Sigmoid colon (tissue), 7 donors: ENCODE results near the gene SLC23A3. TPM values are rescaled to one million over a fixed set of nuclear protein-coding genes. Genes with fewer than 3 reads are reported as not detected.

Experiments
- DNase-seq: peaks from one replicate; pipeline ENCODE4 v3.0.0-alpha.2; 2019
- H3K27ac ChIP-seq, 4 donors: fragments of 200-600 bp; sonication (generic); one replicate each; pipeline ENCODE4 v1.5.1; 2016 to 2019; ENCODE audit warnings: mild to moderate bottlenecking in 1 of 4
- H3K27me3 ChIP-seq, 3 donors: fragments of 200-600 bp; sonication (generic); one replicate each; pipeline ENCODE4 v1.5.1; 2019; ENCODE audit warnings: mild to moderate bottlenecking in 1 of 3
- H3K36me3 ChIP-seq, 4 donors: fragments of 200-600 bp; sonication (generic); one replicate each; pipeline ENCODE4 v1.5.1; 2016 to 2019
- H3K4me1 ChIP-seq, 4 donors: fragments of 200-600 bp; sonication (generic); one replicate each; pipeline ENCODE4 v1.5.1; 2017 to 2019
- H3K4me3 ChIP-seq, 4 donors: fragments of 200-600 bp; sonication (generic); one replicate each; pipeline ENCODE4 v1.5.1; 2017 to 2019; ENCODE audit warnings: mild to moderate bottlenecking in 2 of 4, moderate library complexity in 1 of 4
- H3K9me3 ChIP-seq, 4 donors: fragments of 200-600 bp in 3 of 4; sonication (generic) in 3 of 4; one replicate each; pipeline versions ENCODE4 v1.5.1 to v1.6.1; 2013 to 2019
- EP300 ChIP-seq, 4 donors: sonication (generic); formaldehyde crosslinking; IDR thresholded peaks; one replicate each; pipeline ENCODE4 v1.6.1; 2017; ENCODE audit warnings: antibody characterized with exemption in 4 of 4
- POLR2A ChIP-seq, 2 donors: fragments of 450-650 bp; IDR thresholded peaks; one replicate each; pipeline ENCODE4 v1.6.1; 2016; ENCODE audit warnings: antibody characterized with exemption in 2 of 2, mild to moderate bottlenecking in 2 of 2, moderate library complexity in 2 of 2
- POLR2AphosphoS5 ChIP-seq, 4 donors: sonication (generic); formaldehyde crosslinking; IDR thresholded peaks; one replicate each; pipeline ENCODE4 v1.6.1; 2017; ENCODE audit warnings: antibody characterized with exemption in 4 of 4
- WGBS, 2 donors: extraction: QIAGEN DNeasy Blood & Tissue Kit; methylation state at CpG; one replicate each; pipeline ENCODE4 v1.1.7; 2013; 5-methylcytosine and 5-hydroxymethylcytosine counted together
- intact Hi-C: fragments of 100-400 bp; cut with DNase I; formaldehyde crosslinking; loops from one replicate; pipeline ENCODE4 v1.15.1; 2023
- polyA plus RNA-seq, 3 donors: library from polyadenylated mRNA; stranded (reverse); fragments of 200-250 nt; gene quantifications; one replicate each; pipeline ENCODE4 v1.2.3, GENCODE V29; 2013
- total RNA-seq, 4 donors: library from RNA; depleted of rRNA; stranded (reverse); fragments of >200 nt; gene quantifications; one replicate each; pipeline ENCODE4 v1.1.0, GENCODE V29; 2016
- TF ChIP-seq, protein P1 (sequence below), 4 experiments: fragments of 450-650 bp in 3 of 4; fragments of 200-600 bp in 1 of 4; IDR thresholded peaks; one replicate each; pipeline ENCODE4 v1.5.1; 2016 to 2019; ENCODE audit warnings: antibody characterized with exemption in 4 of 4, mild to moderate bottlenecking in 3 of 4, moderate library complexity in 2 of 4
- donor health status: healthy with polysubstance abuse.
- donor health status: Bipolar disorder and iron deficiency.
- donor health status: healthy.

The SLC23A3 gene
- total and polyA plus RNA-seq, 7 donors = 0.14 to 6.5 (median 0.99) TPM

DNA sequence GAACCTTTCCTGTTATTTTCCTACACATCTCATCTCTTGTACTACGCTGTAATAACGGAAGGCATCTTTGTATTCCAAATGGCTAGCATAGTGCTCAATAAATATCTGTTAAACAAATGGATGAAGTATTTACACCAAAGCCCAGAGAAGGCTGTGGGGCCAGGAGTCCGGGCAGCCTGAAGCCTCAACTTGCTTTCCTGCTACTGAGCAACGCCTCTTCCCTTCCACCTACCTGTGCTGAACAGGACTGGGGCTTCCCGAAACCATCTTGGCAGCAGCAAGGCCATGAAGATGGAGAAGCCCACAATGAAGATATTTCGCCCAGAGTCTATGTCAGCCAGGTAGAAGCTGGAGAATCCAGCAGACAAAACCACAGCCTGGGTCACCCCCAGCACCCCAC, 6.7 kb downstream of the SLC23A3 start:
- H3K27me3 ChIP-seq = no peaks in the 10 kb centered on the region
- H3K4me1 ChIP-seq = peaks cover 0 to 13% (median 10%) of the 10 kb centered on the region in 4 donors
- no peak overlapping the region for H3K27ac ChIP-seq
- H3K9me3 ChIP-seq = no peaks in the 10 kb centered on the region
- DNase-seq = no peak
- 95 to 96% methylated on average over 6 of the region's 6 CpGs for WGBS, 2 donors
- no peak for TF ChIP-seq POLR2AphosphoS5 (IDR thresholded peaks at IDR 0.05)
- H3K36me3 ChIP-seq = no peaks in the 10 kb centered on the region
- no peak overlapping the region for H3K4me3 ChIP-seq
- intact Hi-C loops = loop anchor here (5.0 kb wide), 1 partner anchor 224 kb away; the partner anchor contains the start of gene DNPEP

DNA sequence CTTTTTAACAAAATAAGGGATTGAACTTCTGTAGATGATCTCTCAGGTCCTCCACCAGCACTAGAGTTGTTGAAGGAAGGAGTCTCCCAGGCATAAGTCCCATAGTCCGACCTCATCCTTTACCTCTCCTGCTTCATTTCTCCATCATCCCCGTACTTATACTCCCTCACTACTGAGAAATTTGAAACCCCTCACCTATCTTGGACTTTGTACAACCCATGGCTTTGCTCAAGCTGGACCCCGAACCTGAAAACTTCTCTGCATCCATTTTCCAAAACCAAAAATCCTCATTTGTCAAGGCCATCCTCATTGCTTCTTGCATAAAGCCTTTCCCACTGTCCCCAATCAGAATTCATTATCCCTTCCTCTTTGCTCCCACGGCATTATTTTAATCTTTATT, 8.7 kb downstream of the SLC23A3 start:
- H3K4me1 ChIP-seq = peaks cover 0 to 13% (median 10%) of the 10 kb centered on the region in 4 donors
- peak overlapping the region; percentile 70 to 75 (median 72) for H3K4me3 ChIP-seq
- no peak for DNase-seq
- peak overlapping the region; percentile 93 to 99 (median 96) for H3K27ac ChIP-seq
- intact Hi-C loops = loop anchor here (2.0 to 5.0 kb wide), 3 partner anchors 16 to 226 kb away; partner anchors contain the start of genes ABCB6, CNPPD1 and DNPEP
- TF ChIP-seq EP300 (IDR thresholded peaks at IDR 0.05) = no peak
- TF ChIP-seq POLR2A (IDR thresholded peaks at IDR 0.05) = no peak
- no peak for TF ChIP-seq POLR2AphosphoS5 (IDR thresholded peaks at IDR 0.05)
- TF ChIP-seq, protein P1, sequence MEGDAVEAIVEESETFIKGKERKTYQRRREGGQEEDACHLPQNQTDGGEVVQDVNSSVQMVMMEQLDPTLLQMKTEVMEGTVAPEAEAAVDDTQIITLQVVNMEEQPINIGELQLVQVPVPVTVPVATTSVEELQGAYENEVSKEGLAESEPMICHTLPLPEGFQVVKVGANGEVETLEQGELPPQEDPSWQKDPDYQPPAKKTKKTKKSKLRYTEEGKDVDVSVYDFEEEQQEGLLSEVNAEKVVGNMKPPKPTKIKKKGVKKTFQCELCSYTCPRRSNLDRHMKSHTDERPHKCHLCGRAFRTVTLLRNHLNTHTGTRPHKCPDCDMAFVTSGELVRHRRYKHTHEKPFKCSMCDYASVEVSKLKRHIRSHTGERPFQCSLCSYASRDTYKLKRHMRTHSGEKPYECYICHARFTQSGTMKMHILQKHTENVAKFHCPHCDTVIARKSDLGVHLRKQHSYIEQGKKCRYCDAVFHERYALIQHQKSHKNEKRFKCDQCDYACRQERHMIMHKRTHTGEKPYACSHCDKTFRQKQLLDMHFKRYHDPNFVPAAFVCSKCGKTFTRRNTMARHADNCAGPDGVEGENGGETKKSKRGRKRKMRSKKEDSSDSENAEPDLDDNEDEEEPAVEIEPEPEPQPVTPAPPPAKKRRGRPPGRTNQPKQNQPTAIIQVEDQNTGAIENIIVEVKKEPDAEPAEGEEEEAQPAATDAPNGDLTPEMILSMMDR (IDR thresholded peaks at IDR 0.05) = no peak
- WGBS, 2 donors = 53 to 77% methylated on average over 4 of the region's 4 CpGs
- H3K9me3 ChIP-seq = no peaks in the 10 kb centered on the region
- no peaks in the 10 kb centered on the region for H3K27me3 ChIP-seq
- peaks cover 0 to 15% (median 12%) of the 10 kb centered on the region in 4 donors for H3K36me3 ChIP-seq

DNA sequence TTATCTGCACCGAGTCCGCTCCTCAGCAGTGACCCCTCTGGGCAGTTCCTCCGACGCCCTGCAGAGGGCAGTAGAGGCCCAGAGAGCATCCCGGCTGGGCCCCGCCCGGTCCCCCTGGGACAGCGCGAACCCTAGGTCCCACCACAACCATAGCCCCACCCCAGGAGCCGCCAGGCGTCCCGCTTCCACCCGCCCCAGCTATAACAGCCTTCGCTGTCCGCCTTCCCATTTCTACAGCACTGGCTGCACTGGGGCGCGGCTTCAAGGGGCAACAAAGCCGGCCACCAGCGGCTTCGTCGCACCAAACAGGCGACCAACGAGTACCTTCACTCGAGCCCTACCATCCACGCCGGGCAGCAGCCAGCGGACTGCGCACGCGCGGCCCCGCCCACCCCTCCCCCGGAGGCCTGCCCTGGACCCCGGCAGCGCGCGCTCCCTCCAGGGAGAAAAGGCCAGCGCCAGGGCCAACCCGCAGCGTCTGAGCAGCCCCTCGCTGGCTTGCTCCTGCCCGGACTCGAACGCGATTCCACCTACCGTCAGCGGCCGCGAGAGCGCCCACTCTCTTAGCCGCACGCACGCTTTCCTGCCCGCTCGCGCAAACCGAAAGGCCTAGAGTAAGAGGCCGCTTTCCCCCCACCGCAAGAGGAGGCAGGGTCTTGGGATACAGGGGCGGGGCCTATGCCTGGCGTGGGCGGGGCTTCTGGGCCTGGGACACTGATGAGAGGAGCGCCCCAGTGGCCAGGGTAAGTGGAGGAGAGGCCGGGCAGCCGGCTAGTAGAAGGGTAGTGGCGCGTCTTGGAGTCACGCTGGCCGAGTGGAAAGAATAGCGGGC, 9.4 kb downstream of the SLC23A3 start, which contains the start of gene NHEJ1:
Gene NHEJ1, minus strand, starts transcription at position 630 of the 832 bp plus-strand sequence. CDS start 2,453 bp downstream, outside the sequence.
- Histone ChIP-seq H3K27me3 (no peaks in the 10 kb centered on the region), H3K27ac (peak within 1 kb of the TSS; percentile 93 to 99 (median 96)), H3K9me3 (no peaks in the 10 kb centered on the region), H3K4me3 (peak within 1 kb of the TSS; percentile 70 to 75 (median 72)), H3K36me3 (peaks cover 0 to 20% (median 12%) of the 10 kb centered on the region in 4 donors), H3K4me1 (peaks cover 0 to 13% (median 10%) of the 10 kb centered on the region in 4 donors)
- DNase-seq = peak; percentile 99
- intact Hi-C loops = loop anchor here (1.0 to 5.0 kb wide), 6 partner anchors 16 to 227 kb away; partner anchors contain the start of genes ABCB6, CNPPD1 and DNPEP
- TF ChIP-seq POLR2AphosphoS5 (IDR thresholded peaks at IDR 0.05) (peak; percentile 57 to 88 (median 80)), EP300 (IDR thresholded peaks at IDR 0.05) (no peak), POLR2A (IDR thresholded peaks at IDR 0.05) (peak; percentile 42 to 53)
- TF ChIP-seq, protein P1 (IDR thresholded peaks at IDR 0.05) = peak; percentile 93 to 100 (median 98)
- WGBS, 2 donors = 0% methylated on average over 70 of the region's 70 CpGs

DNA sequence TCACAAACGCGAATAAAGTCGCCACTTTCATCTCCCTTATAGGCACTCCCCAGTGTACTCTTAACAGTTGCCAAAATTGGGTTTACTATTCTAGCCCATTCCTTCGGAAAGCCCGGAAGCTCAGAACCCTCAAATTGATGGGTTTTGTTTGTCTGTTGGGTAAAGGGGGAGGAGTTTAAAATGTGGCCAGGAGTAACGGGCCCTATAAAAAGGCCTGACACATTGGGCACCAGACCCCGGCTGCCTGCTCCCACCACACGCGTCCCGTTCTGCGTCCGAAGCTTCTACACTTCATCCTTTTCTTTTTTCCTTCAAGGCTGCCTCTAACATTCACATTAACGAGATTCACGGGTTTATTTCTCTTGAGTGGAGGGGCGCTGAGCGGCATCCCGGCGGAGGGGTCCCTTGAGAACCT, 10.1 kb downstream of the SLC23A3 start:
- peak overlapping the region; percentile 93 to 99 (median 96) for H3K27ac ChIP-seq
- peak overlapping the region; percentile 70 to 75 (median 72) for H3K4me3 ChIP-seq
- TF ChIP-seq, protein P1 (IDR thresholded peaks at IDR 0.05) = no peak
- TF ChIP-seq EP300 (IDR thresholded peaks at IDR 0.05) (no peak), POLR2A (IDR thresholded peaks at IDR 0.05) (no peak), POLR2AphosphoS5 (IDR thresholded peaks at IDR 0.05) (no peak)
- intact Hi-C loops = loop anchor here (1.0 to 10.0 kb wide), 7 partner anchors 17 to 228 kb away; partner anchors contain the start of genes ABCB6, CNPPD1, CRYBA2 and DNPEP
- peaks cover 0 to 13% (median 10%) of the 10 kb centered on the region in 4 donors for H3K4me1 ChIP-seq
- 6 to 13% methylated on average over 18 of the region's 18 CpGs for WGBS, 2 donors
- H3K9me3 ChIP-seq = no peaks in the 10 kb centered on the region
- no peak for DNase-seq
- no peaks in the 10 kb centered on the region for H3K27me3 ChIP-seq
- H3K36me3 ChIP-seq = peaks cover 0 to 20% (median 12%) of the 10 kb centered on the region in 4 donors

DNA sequence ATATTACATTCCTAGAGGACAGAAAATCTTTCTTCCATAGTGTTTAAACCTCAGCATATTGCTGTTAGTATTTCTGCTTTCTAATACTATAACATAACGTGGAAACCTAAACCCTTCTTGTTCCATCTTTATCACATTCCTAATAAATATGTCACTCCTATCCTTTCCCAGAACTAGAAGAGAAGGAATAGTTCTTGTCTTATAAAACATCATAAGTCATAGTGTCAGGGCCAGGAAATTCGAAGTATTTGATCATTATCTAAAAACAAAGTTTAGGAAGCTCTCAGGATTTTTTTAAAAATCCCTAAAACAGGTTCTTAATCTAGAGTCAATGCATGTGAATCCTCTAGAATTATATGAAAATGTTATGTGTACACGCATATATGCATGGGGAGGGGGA, 11.2 kb downstream of the SLC23A3 start:
- intact Hi-C loops = loop anchor here (10.0 kb wide), 1 partner anchor 164 kb away; the partner anchor contains the start of gene CRYBA2
- whole genome bisulfite sequencing, 2 donors = 91 to 96% methylated on average over 3 of the region's 3 CpGs
- DNase-seq = no peak

More for the DNA sequence above, 11.2 kb downstream of the SLC23A3 start:
- Histone ChIP-seq H3K9me3 (no peaks in the 10 kb centered on the region), H3K36me3 (peaks cover 0 to 24% (median 16%) of the 10 kb centered on the region in 4 donors), H3K4me3 (no peak overlapping the region), H3K4me1 (peaks cover 0 to 13% (median 10%) of the 10 kb centered on the region in 4 donors), H3K27ac (no peak overlapping the region), H3K27me3 (no peaks in the 10 kb centered on the region)
- TF ChIP-seq POLR2AphosphoS5 (IDR thresholded peaks at IDR 0.05) = no peak
- TF ChIP-seq, protein P1 (IDR thresholded peaks at IDR 0.05) = no peak
- TF ChIP-seq POLR2A (IDR thresholded peaks at IDR 0.05) = no peak
- TF ChIP-seq EP300 (IDR thresholded peaks at IDR 0.05) = no peak
